ENCODE results near the gene SELE.
"Not testable (repeated sequence)": the region's sequence is repeated elsewhere in the genome, so short reads cannot be mapped to it uniquely, and the experiment has no call there.

The SELE gene

GRCh38 chr1:169723763-169724162, 10.1 kb downstream of the SELE start:
- DNase-seq: no peak

- peak; percentile 43 for DNase-seq
These were observed 11.1 kb downstream of the SELE start for GRCh38 chr1:169722779-169723178.

GRCh38 chr1:169715100-169715499, 18.8 kb downstream of the SELE start:
- DNase-seq: not testable (repeated sequence)

- DNase-seq: not testable (repeated sequence)
These were observed 20.8 kb downstream of the SELE start for GRCh38 chr1:169713090-169713489.

- no peak for DNase-seq
These were observed 21.6 kb downstream of the SELE start for GRCh38 chr1:169712309-169712631.

- peak; percentile 93 for DNase-seq
These were observed 22.2 kb downstream of the SELE start, which contains the start of gene SELL for GRCh38 chr1:169711469-169712308. Gene SELL (minus strand): TSS chr1:169711620. CDS start chr1:169711498, 122 bp downstream.

GRCh38 chr1:169708647-169709046, 25.2 kb downstream of the SELE start:
- DNase-seq: no peak

GRCh38 chr1:169707912-169708604, 25.8 kb downstream of the SELE start:
- DNase-seq: no peak

- DNase-seq: no peak
These were observed 29.1 kb downstream of the SELE start for GRCh38 chr1:169704797-169705196.

GRCh38 chr1:169701261-169702005, 32.4 kb downstream of the SELE start:
- no peak for DNase-seq

GRCh38 chr1:169699707-169700106, 34.2 kb downstream of the SELE start:
- DNase-seq: peak; percentile 22

- peak; percentile 78 for DNase-seq
These were observed 34.9 kb downstream of the SELE start for GRCh38 chr1:169698976-169699375.

- no peak for DNase-seq
These were observed 36.1 kb downstream of the SELE start for GRCh38 chr1:169697755-169698154.

- DNase-seq: peak; percentile 48
These were observed 37.4 kb downstream of the SELE start for GRCh38 chr1:169696273-169697100.

- DNase-seq: peak; percentile 69
These were observed 39.4 kb downstream of the SELE start for GRCh38 chr1:169694304-169695075.

GRCh38 chr1:169692756-169693460, 41.0 kb downstream of the SELE start:
- peak; percentile 68 for DNase-seq

- DNase-seq: no peak
These were observed 43.4 kb downstream of the SELE start for GRCh38 chr1:169690489-169690888.

GRCh38 chr1:169689395-169689794, 44.5 kb downstream of the SELE start:
- DNase-seq: no peak

GRCh38 chr1:169688377-169688776, 45.5 kb downstream of the SELE start:
- not testable (repeated sequence) for DNase-seq

- DNase-seq: no peak
These were observed 50.2 kb downstream of the SELE start for GRCh38 chr1:169683661-169684060.

- not testable (repeated sequence) for DNase-seq
These were observed 50.7 kb downstream of the SELE start for GRCh38 chr1:169683168-169683567.

Data from hematopoietic multipotent progenitor cell treated with erythropoietin and hydrocortisone succinate and interleukin-3 and kit ligand, for 6 days (in vitro differentiated cells).